ENCODE results near the gene MUC2.

The MUC2 gene

GRCh38 chr11:1036931-1037330 is 37.7 kb upstream of the MUC2 start:
- no peak for DNase-seq (ENCODE audit: low read depth)

GRCh38 chr11:1037506-1038055 is 37.1 kb upstream of the MUC2 start:
- no peak for DNase-seq (ENCODE audit: low read depth)

- no peak for DNase-seq (ENCODE audit: low read depth)
These were observed 36.3 kb upstream of the MUC2 start for GRCh38 chr11:1038361-1038760.

GRCh38 chr11:1038921-1039320 is 35.8 kb upstream of the MUC2 start:
- no peak for DNase-seq (ENCODE audit: low read depth)

GRCh38 chr11:1039481-1040427 is 34.9 kb upstream of the MUC2 start:
- DNase-seq (ENCODE audit: low read depth), result no peak

- no peak for DNase-seq (ENCODE audit: low read depth)
These were observed 34.1 kb upstream of the MUC2 start for GRCh38 chr11:1040428-1041148.

GRCh38 chr11:1041149-1041467 is 33.6 kb upstream of the MUC2 start:
- no peak for DNase-seq (ENCODE audit: low read depth)

GRCh38 chr11:1041471-1041870 is 33.2 kb upstream of the MUC2 start:
- no peak for DNase-seq (ENCODE audit: low read depth)

GRCh38 chr11:1041936-1042608 is 32.6 kb upstream of the MUC2 start:
- no peak for DNase-seq (ENCODE audit: low read depth)

GRCh38 chr11:1042626-1043562 is 31.8 kb upstream of the MUC2 start:
- no peak for DNase-seq (ENCODE audit: low read depth)

GRCh38 chr11:1043563-1044096 is 31.0 kb upstream of the MUC2 start:
- DNase-seq (ENCODE audit: low read depth), result no peak

GRCh38 chr11:1044160-1044559 is 30.5 kb upstream of the MUC2 start:
- no peak for DNase-seq (ENCODE audit: low read depth)

GRCh38 chr11:1047595-1048156 is 27.0 kb upstream of the MUC2 start:
- DNase-seq (ENCODE audit: low read depth), result no peak

- DNase-seq (ENCODE audit: low read depth), result no peak
These were observed 26.2 kb upstream of the MUC2 start for GRCh38 chr11:1048375-1049070.

GRCh38 chr11:1049071-1049405 is 25.6 kb upstream of the MUC2 start:
- DNase-seq (ENCODE audit: low read depth), result no peak

GRCh38 chr11:1049431-1049891 is 25.2 kb upstream of the MUC2 start:
- no peak for DNase-seq (ENCODE audit: low read depth)

GRCh38 chr11:1049911-1050580 is 24.6 kb upstream of the MUC2 start:
- no peak for DNase-seq (ENCODE audit: low read depth)

- DNase-seq (ENCODE audit: low read depth), result peak; percentile 59
These were observed 23.9 kb upstream of the MUC2 start for GRCh38 chr11:1050581-1051355.
